ENCODE measurements around the gene LYPD6B.

The LYPD6B gene

GRCh38 chr2:149155988-149156387 is 117.5 kb downstream of the LYPD6B start:
- DNase-seq (ENCODE audit: low read depth) = no peak
- no peak for TF ChIP-seq CTCF (conservative IDR thresholded peaks at IDR 0.05; ENCODE audit: control insufficient read depth, insufficient read depth, low read depth, low read length)

GRCh38 chr2:149156971-149157740 is 118.7 kb downstream of the LYPD6B start:
- no peak overlapping the region for H3K4me3 ChIP-seq (ENCODE audit: control insufficient read depth, low read depth, low read length)
- no peak for DNase-seq (ENCODE audit: low read depth)
- TF ChIP-seq CTCF (conservative IDR thresholded peaks at IDR 0.05; ENCODE audit: control insufficient read depth, insufficient read depth, low read depth, low read length) = no peak

More at GRCh38 chr2:149155988-149156387, 117.5 kb downstream of the LYPD6B start:
- no peak overlapping the region for H3K4me3 ChIP-seq (ENCODE audit: control insufficient read depth, low read depth, low read length)

GRCh38 chr2:149158957-149159356 is 120.5 kb downstream of the LYPD6B start:
- DNase-seq (ENCODE audit: low read depth) = no peak
- H3K4me3 ChIP-seq (ENCODE audit: control insufficient read depth, low read depth, low read length) = no peak overlapping the region
- no peak for TF ChIP-seq CTCF (conservative IDR thresholded peaks at IDR 0.05; ENCODE audit: control insufficient read depth, insufficient read depth, low read depth, low read length)

- H3K4me3 ChIP-seq (ENCODE audit: control insufficient read depth, low read depth, low read length) = no peak overlapping the region
- DNase-seq (ENCODE audit: low read depth) = no peak
- TF ChIP-seq CTCF (conservative IDR thresholded peaks at IDR 0.05; ENCODE audit: control insufficient read depth, insufficient read depth, low read depth, low read length) = no peak
Observed at GRCh38 chr2:149160195-149160594, 121.7 kb downstream of the LYPD6B start.

- DNase-seq (ENCODE audit: low read depth) = no peak
- TF ChIP-seq CTCF (conservative IDR thresholded peaks at IDR 0.05; ENCODE audit: control insufficient read depth, insufficient read depth, low read depth, low read length) = no peak
- no peak overlapping the region for H3K4me3 ChIP-seq (ENCODE audit: control insufficient read depth, low read depth, low read length)
Observed at GRCh38 chr2:149160701-149161217, 122.3 kb downstream of the LYPD6B start.

GRCh38 chr2:149161481-149162225 is 123.2 kb downstream of the LYPD6B start:
- H3K4me3 ChIP-seq (ENCODE audit: control insufficient read depth, low read depth, low read length) = no peak overlapping the region
- DNase-seq (ENCODE audit: low read depth) = no peak
- no peak for TF ChIP-seq CTCF (conservative IDR thresholded peaks at IDR 0.05; ENCODE audit: control insufficient read depth, insufficient read depth, low read depth, low read length)
